GM12891 (cell line): Measurements from ENCODE around the gene CACNA1H.

Experiments
- PAX5 ChIP-seq: IDR thresholded peaks from 2 replicates; pipeline ENCODE4 v1.6.1; 2011; ENCODE audit warnings: low read length, moderate library complexity, mild to moderate bottlenecking; ENCODE audit not compliant: insufficient read depth, severe bottlenecking
- POLR2A ChIP-seq: IDR thresholded peaks from 2 replicates; pipeline ENCODE4 v1.6.1; 2011; ENCODE audit warnings: low read depth, low read length, control low read depth
- POLR2AphosphoS5 ChIP-seq: IDR thresholded peaks from 2 replicates; pipeline ENCODE4 v1.6.1; 2011; ENCODE audit warnings: low read depth, low read length, control low read depth
- TAF1 ChIP-seq: IDR thresholded peaks from 2 replicates; pipeline ENCODE4 v1.6.1; 2011; ENCODE audit warnings: low read depth, low read length, control low read depth

GRCh38 chr16:1193825-1194581, 41.1 kb downstream of the CACNA1H start:
- no peak for TF ChIP-seq POLR2A
- no peak for TF ChIP-seq TAF1
- TF ChIP-seq POLR2AphosphoS5: no peak
- TF ChIP-seq PAX5: no peak
